ENCODE measurements around the gene NLRP5. TPM values are rescaled to one million over a fixed set of nuclear protein-coding genes. Genes with fewer than 3 reads are reported as not detected.

Gene NLRP5
- total and polyA plus RNA-seq, 2 of the 8 experiments (the other 6 are each of a cell fraction or from before 2014, with no cell fraction given): not detected

GRCh38 chr19:56085571-56086275, 99.1 kb downstream of the NLRP5 start:
- H3K9ac ChIP-seq (replicated peaks in 1 of 4; ENCODE audit: extremely low read depth in 1 of 4, low read depth in 3 of 4, low read length in 3 of 4): no peak overlapping the region
- POLR2A ChIA-PET (ENCODE audit: partially characterized antibody): interaction anchor here (0.8 to 2.2 kb wide), 10 partner anchors 20 to 282 kb away, joined by 3 to 5 read pairs (median 3); no protein-coding TSS in a partner anchor
- TF ChIP-seq KDM1A (IDR thresholded peaks at IDR 0.05; ENCODE audit: borderline replicate concordance, low read length) (peak; percentile 78; the same call in 1 of the 2 replicates), TCF12 (IDR thresholded peaks at IDR 0.05; ENCODE audit: low read depth, low read length) (no peak), TEAD4 (IDR thresholded peaks at IDR 0.05; ENCODE audit: low read depth, low read length) (no peak), CTCF (IDR thresholded peaks at IDR 0.05; ENCODE audit: control extremely low read depth in 1 of 3, insufficient read depth in 1 of 3, low read depth in 1 of 3, low read length in 3 of 3) (no peak), POLR2A (IDR thresholded peaks at IDR 0.05; ENCODE audit: control extremely low read depth in 1 of 2, low read depth in 2 of 2, low read length in 2 of 2) (peak in 1 of 2 experiments; percentile 47; a peak in 1 of 3 replicates)
- H3K14ac ChIP-seq (ENCODE audit: insufficient read length): no peak overlapping the region
- H2BK120ac ChIP-seq (replicated peaks; ENCODE audit: low read depth, low read length): no peak overlapping the region
- H3K4me2 ChIP-seq (ENCODE audit: insufficient read depth in 1 of 2, low read depth in 2 of 2, low read length in 2 of 2): no peak overlapping the region
- no peak overlapping the region for H2BK15ac ChIP-seq (ENCODE audit: low read length)
- H3K4me3 ChIP-seq (ENCODE audit: extremely low read depth in 1 of 4, insufficient read depth in 2 of 4, low read depth in 3 of 4, low read length in 4 of 4): no peak overlapping the region
- H3K4ac ChIP-seq (replicated peaks; ENCODE audit: insufficient read length, low read depth, low read length): no peak overlapping the region
- no peak overlapping the region for H2AFZ ChIP-seq (ENCODE audit: low read length)
- peaks cover 0 to 14% (median 7%) of the 10 kb centered on the region in 4 experiments; a peak in 6 of 7 replicates for H3K4me1 ChIP-seq (replicated peaks in 1 of 4; ENCODE audit: control insufficient read depth in 3 of 4, insufficient read depth in 4 of 4, low read length in 3 of 4)
- H2BK12ac ChIP-seq (ENCODE audit: low read depth, low read length): no peak overlapping the region
- peaks cover 0 to 14% of the 10 kb centered on the region in 2 experiments; a peak in 1 of 4 replicates for H3K79me2 ChIP-seq (ENCODE audit: control insufficient read depth in 1 of 2, insufficient read depth in 2 of 2, low read length in 2 of 2)
- peak overlapping the region; percentile 41 for H2BK5ac ChIP-seq (ENCODE audit: low read depth, low read length)
- no peak for FAIRE-seq
- no peak overlapping the region for H4K8ac ChIP-seq (ENCODE audit: extremely low read depth, insufficient read depth, low read length)
- H4K20me1 ChIP-seq (replicated peaks in 1 of 2; ENCODE audit: control insufficient read depth in 1 of 2, insufficient read depth in 2 of 2, low read length in 2 of 2): peaks cover 20 to 21% of the 10 kb centered on the region in 2 experiments
- H3K18ac ChIP-seq (ENCODE audit: extremely low read depth, low read length): no peak overlapping the region
- H3K36me3 ChIP-seq (ENCODE audit: control insufficient read depth in 2 of 4, insufficient read depth in 4 of 4, low read length in 3 of 4): peaks cover 2 to 11% (median 6%) of the 10 kb centered on the region in 4 experiments; a peak in 3 of 8 replicates
- no peak overlapping the region for H3K27ac ChIP-seq (ENCODE audit: low read depth, low read length)
- H3K23me2 ChIP-seq (ENCODE audit: low read depth, low read length): peaks cover 6% of the 10 kb centered on the region
- peaks cover 8% of the 10 kb centered on the region for H3K79me1 ChIP-seq (ENCODE audit: low read depth, low read length)
- H2BK20ac ChIP-seq (ENCODE audit: low read length): no peak overlapping the region
- H4K5ac ChIP-seq (ENCODE audit: insufficient read length, low read depth, low read length): no peak overlapping the region
- H3K56ac ChIP-seq (replicated peaks; ENCODE audit: insufficient read length, low read depth, low read length): no peak overlapping the region
- CTCF ChIA-PET (ENCODE audit: partially characterized antibody): interaction anchor here (0.9 to 4.4 kb wide), 9 partner anchors 9 to 168 kb away, joined by 3 to 20 read pairs (median 5); no protein-coding TSS in a partner anchor
- no peaks in the 10 kb centered on the region for H3K27me3 ChIP-seq (replicated peaks in 1 of 4; ENCODE audit: control insufficient read depth in 3 of 4, extremely low read depth in 1 of 4, insufficient read depth in 3 of 4, low read length in 3 of 4)
- no peak overlapping the region for H4K91ac ChIP-seq (replicated peaks; ENCODE audit: insufficient read length, low read length)
- H2AK5ac ChIP-seq (ENCODE audit: low read depth, low read length): no peak overlapping the region
- H3K23ac ChIP-seq (ENCODE audit: insufficient read length): no peak overlapping the region
- no peak for DNase-seq (ENCODE audit: low read depth in 1 of 2, low spot score in 2 of 2)
- H3K9me3 ChIP-seq (ENCODE audit: insufficient read depth in 2 of 2, low read depth in 1 of 2, low read length in 1 of 2): no peaks in the 10 kb centered on the region
- 84% methylated on average over 10 of the region's 10 CpGs; no CpG with 5 or more reads in 1 of the 2 experiments for WGBS, 2 experiments (ENCODE audit: extremely low coverage in 1 of 2, insufficient coverage in 1 of 2, insufficient read length in 1 of 2, insufficient replicate concordance in 2 of 2, low coverage in 1 of 2, low lambda C conversion rate in 2 of 2, missing lambda C conversion rate in 1 of 2)
